ENCODE data around the gene PAX2.

DNA sequence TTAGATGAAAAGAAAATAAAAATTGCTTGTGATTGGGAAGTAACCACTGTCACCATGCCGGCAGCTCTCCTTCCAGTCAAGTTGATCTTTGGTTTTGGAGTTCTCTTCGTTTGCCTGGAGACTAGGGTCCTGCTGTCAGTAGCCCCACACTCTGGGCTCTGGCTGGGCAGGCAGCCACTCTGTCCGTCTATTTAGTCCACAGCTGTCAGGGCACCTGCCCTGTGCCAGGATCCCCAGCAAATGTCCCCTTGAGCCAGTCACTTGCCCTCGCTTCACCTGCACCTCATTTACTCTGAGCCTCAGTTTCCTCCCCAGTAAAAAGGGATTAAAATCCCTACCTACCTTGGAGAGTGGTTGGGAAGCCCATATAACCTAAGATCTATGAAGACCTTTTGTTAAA lies 55.5 kb downstream of the PAX2 start:
- TF ChIP-seq, protein P1, sequence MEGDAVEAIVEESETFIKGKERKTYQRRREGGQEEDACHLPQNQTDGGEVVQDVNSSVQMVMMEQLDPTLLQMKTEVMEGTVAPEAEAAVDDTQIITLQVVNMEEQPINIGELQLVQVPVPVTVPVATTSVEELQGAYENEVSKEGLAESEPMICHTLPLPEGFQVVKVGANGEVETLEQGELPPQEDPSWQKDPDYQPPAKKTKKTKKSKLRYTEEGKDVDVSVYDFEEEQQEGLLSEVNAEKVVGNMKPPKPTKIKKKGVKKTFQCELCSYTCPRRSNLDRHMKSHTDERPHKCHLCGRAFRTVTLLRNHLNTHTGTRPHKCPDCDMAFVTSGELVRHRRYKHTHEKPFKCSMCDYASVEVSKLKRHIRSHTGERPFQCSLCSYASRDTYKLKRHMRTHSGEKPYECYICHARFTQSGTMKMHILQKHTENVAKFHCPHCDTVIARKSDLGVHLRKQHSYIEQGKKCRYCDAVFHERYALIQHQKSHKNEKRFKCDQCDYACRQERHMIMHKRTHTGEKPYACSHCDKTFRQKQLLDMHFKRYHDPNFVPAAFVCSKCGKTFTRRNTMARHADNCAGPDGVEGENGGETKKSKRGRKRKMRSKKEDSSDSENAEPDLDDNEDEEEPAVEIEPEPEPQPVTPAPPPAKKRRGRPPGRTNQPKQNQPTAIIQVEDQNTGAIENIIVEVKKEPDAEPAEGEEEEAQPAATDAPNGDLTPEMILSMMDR (IDR thresholded peaks at IDR 0.05) = no peak
- no peak for TF ChIP-seq POLR2A (IDR thresholded peaks at IDR 0.05)

All from testis (tissue), 2 donors.